ENCODE measurements around the gene CHPF2.
A peak's percentile ranks its signal among the peaks of the same experiment; 100 is the strongest.

The CHPF2 gene

GRCh38 chr7:151232091-151232916 lies at the start of gene CHPF2:
TSS of gene CHPF2 (plus strand) at chr7:151232483. CDS start at chr7:151234012, 1,529 bp downstream.
- DNase-seq: peak; percentile 69

GRCh38 chr7:151185762-151186639 lies 46.3 kb upstream of the CHPF2 start:
- DNase-seq: no peak

GRCh38 chr7:151186640-151187408 lies 45.5 kb upstream of the CHPF2 start, which contains the start of gene ASB10:
TSS of gene ASB10 (minus strand) at chr7:151187250. CDS start at chr7:151187130, 120 bp downstream.
- no peak for DNase-seq

GRCh38 chr7:151187409-151188251 lies 44.7 kb upstream of the CHPF2 start:
- no peak for DNase-seq

- no peak for DNase-seq
These were observed 44.1 kb upstream of the CHPF2 start for GRCh38 chr7:151188252-151188542.

GRCh38 chr7:151189038-151189437 lies 43.2 kb upstream of the CHPF2 start:
- no peak for DNase-seq

- DNase-seq: no peak
These were observed 40.7 kb upstream of the CHPF2 start for GRCh38 chr7:151191544-151191943.

GRCh38 chr7:151192002-151192539 lies 40.2 kb upstream of the CHPF2 start:
- DNase-seq: no peak

GRCh38 chr7:151193203-151193978 lies 38.9 kb upstream of the CHPF2 start:
- DNase-seq: no peak

GRCh38 chr7:151194188-151194587 lies 38.1 kb upstream of the CHPF2 start:
- no peak for DNase-seq

- DNase-seq: no peak
These were observed 36.5 kb upstream of the CHPF2 start for GRCh38 chr7:151195616-151196450.

- no peak for DNase-seq
These were observed 34.4 kb upstream of the CHPF2 start for GRCh38 chr7:151197932-151198331.

GRCh38 chr7:151198945-151199848 lies 33.1 kb upstream of the CHPF2 start:
- DNase-seq: peak; percentile 36

GRCh38 chr7:151201344-151201743 lies 30.9 kb upstream of the CHPF2 start:
- DNase-seq: no peak

- DNase-seq: no peak
These were observed 30.5 kb upstream of the CHPF2 start for GRCh38 chr7:151201751-151202150.

GRCh38 chr7:151202836-151203235 lies 29.4 kb upstream of the CHPF2 start:
- no peak for DNase-seq

- DNase-seq: no peak
These were observed 27.8 kb upstream of the CHPF2 start for GRCh38 chr7:151204383-151205032.

GRCh38 chr7:151205730-151206129 lies 26.6 kb upstream of the CHPF2 start:
- DNase-seq: no peak
